Adrenal gland (tissue), 12 donors: ENCODE measurements around the gene VWA5B1. TPM values are rescaled to one million over a fixed set of nuclear protein-coding genes. Genes with fewer than 3 reads are reported as not detected.
A peak's percentile ranks its signal among the peaks of the same experiment; 100 is the strongest.

ENCODE experiments used
- DNase-seq, 7 donors: peaks; one replicate each; pipeline ENCODE4 v3.0.0-alpha.2; 2019 to 2020
- H3K27ac ChIP-seq, 5 donors: fragments of 200-600 bp; sonication (generic) in 4 of 5; 1 replicate in 3 of 5; 2 replicates in 2 of 5; pipeline versions ENCODE4 v1.5.1 to v1.8.0; 2016 to 2020; ENCODE audit warnings: mild to moderate bottlenecking in 1 of 5
- H3K27me3 ChIP-seq: fragments of 200-600 bp; 2 replicates; pipeline ENCODE4 v1.8.0; 2021
- H3K36me3 ChIP-seq, 2 donors: fragments of 200-600 bp; replicated peaks in 1 of 2; 1 replicate in 1 of 2; 2 replicates in 1 of 2; pipeline versions ENCODE4 v1.5.1 to v1.8.0; 2018 to 2022
- H3K4me1 ChIP-seq, 2 donors: fragments of 200-600 bp; replicated peaks in 1 of 2; 1 replicate in 1 of 2; 2 replicates in 1 of 2; pipeline versions ENCODE4 v1.5.1 to v1.8.0; 2018 to 2021
- H3K4me3 ChIP-seq, 4 donors: fragments of 200-600 bp; sonication (generic) in 3 of 4; one replicate each; pipeline ENCODE4 v1.5.1; 2016 to 2018
- H3K9me3 ChIP-seq, 3 donors: fragments of 200-600 bp; sonication (generic) in 1 of 3; replicated peaks in 1 of 3; 1 replicate in 2 of 3; 2 replicates in 1 of 3; pipeline versions ENCODE4 v1.5.1 to v1.8.0; 2016 to 2021
- CTCF ChIP-seq, 6 experiments: fragments of 450-650 bp in 4 of 6; fragments of 200-600 bp in 2 of 6; sonication (generic) in 1 of 6; IDR thresholded peaks; 1 replicate in 5 of 6; 2 replicates in 1 of 6; pipeline versions ENCODE4 v1.5.1 to v1.8.0; 2016 to 2021; ENCODE audit warnings: antibody characterized with exemption in 6 of 6, mild to moderate bottlenecking in 2 of 6, moderate library complexity in 1 of 6
- POLR2A ChIP-seq, 2 donors: fragments of 450-650 bp; IDR thresholded peaks; one replicate each; pipeline ENCODE4 v1.6.1; 2017; ENCODE audit warnings: antibody characterized with exemption in 2 of 2, mild to moderate bottlenecking in 2 of 2, moderate library complexity in 1 of 2
- WGBS, 4 donors: extraction: QIAGEN DNeasy Blood & Tissue Kit in 2 of 4; methylation state at CpG; one replicate each; pipeline versions ENCODE4 v1.1.5 to v1.1.7; 2013 to 2017; 5-methylcytosine and 5-hydroxymethylcytosine counted together
- intact Hi-C, 2 donors: fragments of 100-400 bp; cut with DNase I; formaldehyde crosslinking; loops; one replicate each; pipeline versions ENCODE4 v1.14.1 to v1.15.0; 2022 to 2023
- polyA plus RNA-seq, 3 donors: library from polyadenylated mRNA; stranded (reverse); fragments of 200-250 nt in 2 of 3; fragments of 350-450 nt in 1 of 3; fragmentation: Illumina TruSeq in 1 of 3; extraction: RNeasy Lipid Tissue Mini Kit (QIAGEN cat#74804) in 1 of 3; gene quantifications; one replicate each; pipeline ENCODE4 v1.2.3, GENCODE V29; 2013 to 2014
- total RNA-seq, 9 donors: library from RNA; depleted of rRNA in 4 of 9; stranded (reverse); fragments of >200 nt in 4 of 9; fragments of 120-200 nt in 1 of 9; fragmentation: NEBNext Ultra II Directional in 1 of 9; extraction: Animal tissue kit (Norgen Biotek cat#: 25700) in 1 of 9; gene quantifications; one replicate each; pipeline versions ENCODE4 v1.1.0 to v1.2.4, GENCODE V29; 2013 to 2023
- donor health status: healthy with polysubstance abuse.
- donor health status: Bipolar disorder and iron deficiency.
- donor health status: DM: yes; HTN: yes; CAD: no.
- donor health status: DM: no; HTN: no; CAD: no.
- donor health status: DM: no; HTN: no; CAD: no.
- donor health status: DM: yes; HTN: yes; CAD: no.

VWA5B1 gene
- total and polyA plus RNA-seq, 12 donors = 0.07 to 2.5 (median 0.26) TPM; not detected in 5

GRCh38 chr1:20402585-20403422, 112.1 kb downstream of the VWA5B1 start:
- Histone ChIP-seq H3K36me3 (no peaks in the 10 kb centered on the region), H3K4me1 (no peaks in the 10 kb centered on the region), H3K4me3 (no peak overlapping the region), H3K9me3 (no peaks in the 10 kb centered on the region), H3K27me3 (peaks cover 6% of the 10 kb centered on the region), H3K27ac (no peak overlapping the region)
- TF ChIP-seq CTCF (IDR thresholded peaks at IDR 0.05) (no peak), POLR2A (IDR thresholded peaks at IDR 0.05) (no peak)
- DNase-seq = peak in 3 of 7 donors; percentile 5 to 31 (median 10)
- intact Hi-C loops = no loop called here
- 41 to 58% (median 52%) methylated on average over 11 to 13 of the region's 13 CpGs for WGBS, 4 donors

DNA sequence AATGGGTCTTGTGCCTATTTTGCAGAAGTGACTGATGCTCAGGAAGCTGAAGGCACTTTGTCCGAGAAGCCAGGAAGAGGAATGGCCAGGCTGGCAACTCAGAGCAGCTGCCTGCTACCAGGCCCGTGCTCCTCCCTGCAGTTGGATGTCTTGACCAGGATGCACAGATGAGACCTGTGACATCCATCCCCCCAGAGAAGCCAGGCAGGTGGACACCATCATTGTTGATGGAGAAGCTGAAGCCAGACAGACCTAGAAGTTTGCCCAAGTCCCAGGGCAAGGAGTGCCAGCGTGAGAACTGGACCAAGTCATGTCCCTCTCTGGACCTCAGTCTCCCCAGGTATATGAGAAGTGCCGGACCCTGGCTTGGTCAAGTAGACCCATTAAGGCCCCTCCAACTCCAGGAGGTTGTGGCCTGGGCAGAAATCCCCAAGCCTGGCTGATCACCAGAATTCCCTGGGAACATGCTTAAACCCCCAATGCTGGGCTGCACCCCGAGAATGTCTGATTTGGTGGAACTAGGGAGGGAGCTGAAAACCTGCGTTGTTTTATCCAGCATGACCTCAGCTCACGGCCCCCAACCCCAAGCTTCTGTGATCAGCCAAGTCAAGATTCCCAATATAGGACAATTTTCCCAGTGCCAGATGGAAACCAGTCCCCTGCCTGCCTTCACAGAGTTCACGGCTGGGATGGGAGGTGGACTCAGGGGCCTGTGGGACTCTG, 112.9 kb downstream of the VWA5B1 start:
- 81 to 87% (median 84%) methylated on average over 7 to 8 of the region's 8 CpGs for WGBS, 4 donors
- H3K36me3 ChIP-seq = no peaks in the 10 kb centered on the region
- H3K27ac ChIP-seq = no peak overlapping the region
- intact Hi-C loops = no loop called here
- H3K4me3 ChIP-seq = no peak overlapping the region
- H3K27me3 ChIP-seq = peaks cover 6% of the 10 kb centered on the region
- no peaks in the 10 kb centered on the region for H3K4me1 ChIP-seq
- DNase-seq = peak in 2 of 7 donors; percentile 9 to 12
- no peak for TF ChIP-seq CTCF (IDR thresholded peaks at IDR 0.05)
- no peak for TF ChIP-seq POLR2A (IDR thresholded peaks at IDR 0.05)
- no peaks in the 10 kb centered on the region for H3K9me3 ChIP-seq

DNA sequence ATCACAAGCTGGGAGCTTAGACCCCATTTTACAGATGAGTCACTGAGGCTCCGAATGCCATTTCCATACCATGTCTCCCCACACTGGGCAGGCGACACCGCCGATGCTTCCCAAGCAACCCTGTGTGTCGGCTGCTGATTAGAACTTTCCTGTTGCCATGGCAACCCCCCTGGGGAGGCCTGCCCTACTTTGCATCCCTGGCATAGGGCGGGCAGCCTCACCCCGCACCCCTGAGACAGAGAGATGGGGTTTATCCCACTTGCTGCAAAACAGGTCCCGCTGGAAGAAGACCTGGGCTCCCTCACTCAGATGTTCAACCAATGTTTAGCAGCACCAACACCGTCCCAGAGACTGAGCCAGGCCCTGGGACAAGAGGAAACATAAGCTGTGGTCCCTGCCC, 113.8 kb downstream of the VWA5B1 start:
- Histone ChIP-seq H3K9me3 (no peaks in the 10 kb centered on the region), H3K27me3 (peaks cover 6% of the 10 kb centered on the region), H3K4me3 (no peak overlapping the region), H3K27ac (no peak overlapping the region), H3K36me3 (no peaks in the 10 kb centered on the region), H3K4me1 (no peaks in the 10 kb centered on the region)
- peak in 2 of 7 donors; percentile 10 to 11 for DNase-seq
- intact Hi-C loops = no loop called here
- TF ChIP-seq CTCF (IDR thresholded peaks at IDR 0.05) (no peak), POLR2A (IDR thresholded peaks at IDR 0.05) (no peak)
- WGBS, 4 donors = 68 to 80% (median 73%) methylated on average over 2 to 9 of the region's 9 CpGs

Other genes starting within 250 kb of the VWA5B1 start
- gene PLA2G5, start 220.7 kb upstream of the VWA5B1 start, total RNA-seq = 10 to 100 TPM in 1 of 9 donors, 1 to 10 TPM in 4, under 1 TPM in 4; 0.53 to 14.1 (median 1.3) TPM
- gene PLA2G5, start 220.7 kb upstream of the VWA5B1 start, polyA plus RNA-seq = 1 to 10 TPM; 1.1 to 5.4 (median 4.2) TPM
- not detected for gene PLA2G2D, start 171.3 kb upstream of the VWA5B1 start, total RNA-seq
- gene PLA2G2D, start 171.3 kb upstream of the VWA5B1 start, polyA plus RNA-seq = not detected
- not detected for gene PLA2G2F, start 151.6 kb upstream of the VWA5B1 start, total RNA-seq
- gene PLA2G2F, start 151.6 kb upstream of the VWA5B1 start, polyA plus RNA-seq = under 1 TPM in 1 of 3 donors, not detected in 2; 0.08 TPM
- 1 to 10 TPM in 8 of 9 donors, under 1 TPM in 1; 0.84 to 2.6 (median 1.8) TPM for gene UBXN10, start 104.8 kb upstream of the VWA5B1 start, total RNA-seq
- 1 to 10 TPM in 1 of 3 donors, under 1 TPM in 2; 0.64 to 1.7 (median 0.91) TPM for gene UBXN10, start 104.8 kb upstream of the VWA5B1 start, polyA plus RNA-seq
- gene PLA2G2C, start 104.4 kb upstream of the VWA5B1 start, total RNA-seq = under 1 TPM in 4 of 9 donors, not detected in 5; 0.11 to 0.39 (median 0.13) TPM
- under 1 TPM in 2 of 3 donors, not detected in 1; 0.07 to 0.08 TPM for gene PLA2G2C, start 104.4 kb upstream of the VWA5B1 start, polyA plus RNA-seq
- 10 to 100 TPM in 8 of 9 donors, under 1 TPM in 1; 0.89 to 68.7 (median 31.4) TPM for gene CAMK2N1, start 195.3 kb downstream of the VWA5B1 start, total RNA-seq
- 10 to 100 TPM; 25.6 to 36.1 (median 33.9) TPM for gene CAMK2N1, start 195.3 kb downstream of the VWA5B1 start, polyA plus RNA-seq
- 10 to 100 TPM; 23.8 to 48.0 (median 38.4) TPM for gene MUL1, start 217.3 kb downstream of the VWA5B1 start, total RNA-seq
- 10 to 100 TPM in 1 of 3 donors, 1 to 10 TPM in 2; 3.7 to 21.3 (median 5.3) TPM for gene MUL1, start 217.3 kb downstream of the VWA5B1 start, polyA plus RNA-seq